GM03348 (cell line): ENCODE data around the gene GSTO2.
A peak's percentile ranks its signal among the peaks of the same experiment; 100 is the strongest.

ENCODE experiments used
- DNase-seq: peaks from one replicate; pipeline ENCODE4 v3.0.0; 2012; ENCODE audit warnings: low spot score

GSTO2 gene

GRCh38 chr10:104339469-104340110 is 70.6 kb downstream of the GSTO2 start:
- peak; percentile 53 for DNase-seq

- DNase-seq = no peak
Measured at GRCh38 chr10:104340111-104340526, 71.1 kb downstream of the GSTO2 start.

- DNase-seq = no peak
Measured at GRCh38 chr10:104340641-104341040, 71.7 kb downstream of the GSTO2 start.

- no peak for DNase-seq
Measured at GRCh38 chr10:104342941-104343411, 74.0 kb downstream of the GSTO2 start.

GRCh38 chr10:104344219-104344618 is 75.2 kb downstream of the GSTO2 start:
- no peak for DNase-seq

GRCh38 chr10:104345515-104345914 is 76.5 kb downstream of the GSTO2 start:
- no peak for DNase-seq

- no peak for DNase-seq
Measured at GRCh38 chr10:104345941-104346340, 77.0 kb downstream of the GSTO2 start.

GRCh38 chr10:104347295-104348045 is 78.5 kb downstream of the GSTO2 start:
- no peak for DNase-seq

- DNase-seq = no peak
Measured at GRCh38 chr10:104348601-104349000, 79.6 kb downstream of the GSTO2 start.

- no peak for DNase-seq
Measured at GRCh38 chr10:104349623-104350126, 80.7 kb downstream of the GSTO2 start.

- DNase-seq = peak; percentile 63
Measured at GRCh38 chr10:104350127-104350635, 81.2 kb downstream of the GSTO2 start.

- peak; percentile 57 for DNase-seq
Measured at GRCh38 chr10:104351061-104351702, 82.2 kb downstream of the GSTO2 start.

GRCh38 chr10:104351919-104352318 is 82.9 kb downstream of the GSTO2 start:
- no peak for DNase-seq

GRCh38 chr10:104353325-104354048 is 84.5 kb downstream of the GSTO2 start, which contains the start of gene CFAP58:
Gene CFAP58 (plus strand): TSS chr10:104353833. CDS start chr10:104353898, 65 bp downstream.
- peak; percentile 86 for DNase-seq
